D721Med (cell line): ENCODE measurements around the gene TFPT.

Experiments
- DNase-seq: peaks from one replicate; pipeline ENCODE4 v3.0.0; 2011; ENCODE audit warnings: low spot score; ENCODE audit not compliant: insufficient read length
- FAIRE-seq: peaks from 2 replicates; lab custom pipeline; 2011; peaks lifted over from hg19 to GRCh38; lab: Jason Lieb, UNC
- TF ChIP-seq, protein P1 (sequence below): IDR thresholded peaks from 2 replicates; pipeline ENCODE4 v1.5.1; 2012; ENCODE audit warnings: mild to moderate bottlenecking, control low read depth; ENCODE audit not compliant: insufficient read depth; ENCODE audit errors: missing control alignments

Gene TFPT

DNA sequence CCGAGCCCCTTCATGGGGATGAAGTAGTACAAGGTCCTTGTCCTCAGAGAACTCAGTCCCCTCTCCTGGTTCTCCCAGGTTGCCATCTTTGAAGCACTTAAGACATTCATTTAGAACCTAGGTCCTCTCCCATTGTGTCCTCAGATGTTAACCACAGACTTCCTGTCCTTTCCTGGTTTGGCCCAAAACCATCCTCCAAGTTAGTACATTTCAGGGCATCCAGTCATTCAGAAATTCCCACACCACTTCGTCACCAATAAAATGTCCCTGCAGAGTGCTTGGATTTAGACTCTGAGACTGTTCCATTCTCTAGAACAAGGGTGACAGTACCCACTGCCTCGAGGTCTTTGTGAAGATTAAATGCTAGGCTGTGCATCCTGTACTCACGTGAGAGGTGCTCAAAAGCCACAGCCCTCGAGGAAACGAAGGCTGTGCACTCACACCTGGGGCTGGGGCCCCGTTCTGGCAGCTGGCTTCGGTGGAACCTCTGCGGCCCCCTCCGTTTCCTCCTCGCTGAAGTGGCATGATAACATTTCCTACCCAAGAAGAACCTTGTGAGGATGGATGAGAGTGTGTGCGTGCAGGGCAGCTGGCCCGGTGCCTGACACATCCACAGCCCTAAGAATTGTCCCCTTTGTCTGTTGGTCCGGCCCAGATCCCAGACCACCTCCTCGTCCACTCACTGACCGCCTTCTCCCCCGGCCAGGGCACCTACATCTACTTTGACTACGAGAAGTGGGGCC lies 39.3 kb upstream of the TFPT start:
- DNase-seq (no peak), FAIRE-seq (no peak)
- TF ChIP-seq, protein P1, sequence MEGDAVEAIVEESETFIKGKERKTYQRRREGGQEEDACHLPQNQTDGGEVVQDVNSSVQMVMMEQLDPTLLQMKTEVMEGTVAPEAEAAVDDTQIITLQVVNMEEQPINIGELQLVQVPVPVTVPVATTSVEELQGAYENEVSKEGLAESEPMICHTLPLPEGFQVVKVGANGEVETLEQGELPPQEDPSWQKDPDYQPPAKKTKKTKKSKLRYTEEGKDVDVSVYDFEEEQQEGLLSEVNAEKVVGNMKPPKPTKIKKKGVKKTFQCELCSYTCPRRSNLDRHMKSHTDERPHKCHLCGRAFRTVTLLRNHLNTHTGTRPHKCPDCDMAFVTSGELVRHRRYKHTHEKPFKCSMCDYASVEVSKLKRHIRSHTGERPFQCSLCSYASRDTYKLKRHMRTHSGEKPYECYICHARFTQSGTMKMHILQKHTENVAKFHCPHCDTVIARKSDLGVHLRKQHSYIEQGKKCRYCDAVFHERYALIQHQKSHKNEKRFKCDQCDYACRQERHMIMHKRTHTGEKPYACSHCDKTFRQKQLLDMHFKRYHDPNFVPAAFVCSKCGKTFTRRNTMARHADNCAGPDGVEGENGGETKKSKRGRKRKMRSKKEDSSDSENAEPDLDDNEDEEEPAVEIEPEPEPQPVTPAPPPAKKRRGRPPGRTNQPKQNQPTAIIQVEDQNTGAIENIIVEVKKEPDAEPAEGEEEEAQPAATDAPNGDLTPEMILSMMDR, result no peak

DNA sequence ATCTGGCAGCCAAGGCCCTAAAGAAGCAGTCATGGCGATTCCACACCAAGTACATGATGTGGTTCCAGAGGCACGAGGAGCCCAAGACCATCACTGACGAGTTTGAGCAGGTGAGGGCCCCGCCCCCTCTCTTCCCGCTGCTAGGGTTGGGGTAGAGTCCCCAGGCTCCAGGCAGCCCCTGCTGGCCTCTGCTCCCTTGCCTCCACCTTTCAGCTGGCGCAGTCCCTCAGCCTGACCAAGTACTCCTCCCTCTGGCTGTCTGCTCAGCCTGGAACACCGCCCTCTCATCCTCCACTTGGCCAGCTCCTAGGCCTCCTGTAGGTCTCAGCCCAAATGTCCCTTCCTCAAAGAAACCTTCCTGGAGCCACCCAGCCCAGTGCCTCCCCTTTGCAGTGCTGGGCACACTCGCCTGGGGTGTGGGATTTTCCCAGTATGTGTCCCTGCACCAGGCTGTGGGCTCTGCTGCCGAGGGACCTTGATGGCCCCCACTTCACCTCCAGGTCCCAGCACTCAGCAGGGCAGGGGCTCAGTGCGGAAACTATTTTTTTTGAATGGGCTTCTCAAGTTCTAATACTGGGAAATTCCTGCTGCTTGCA lies 38.4 kb upstream of the TFPT start:
- TF ChIP-seq, protein P1, result no peak
- FAIRE-seq (no peak), DNase-seq (no peak)

DNA sequence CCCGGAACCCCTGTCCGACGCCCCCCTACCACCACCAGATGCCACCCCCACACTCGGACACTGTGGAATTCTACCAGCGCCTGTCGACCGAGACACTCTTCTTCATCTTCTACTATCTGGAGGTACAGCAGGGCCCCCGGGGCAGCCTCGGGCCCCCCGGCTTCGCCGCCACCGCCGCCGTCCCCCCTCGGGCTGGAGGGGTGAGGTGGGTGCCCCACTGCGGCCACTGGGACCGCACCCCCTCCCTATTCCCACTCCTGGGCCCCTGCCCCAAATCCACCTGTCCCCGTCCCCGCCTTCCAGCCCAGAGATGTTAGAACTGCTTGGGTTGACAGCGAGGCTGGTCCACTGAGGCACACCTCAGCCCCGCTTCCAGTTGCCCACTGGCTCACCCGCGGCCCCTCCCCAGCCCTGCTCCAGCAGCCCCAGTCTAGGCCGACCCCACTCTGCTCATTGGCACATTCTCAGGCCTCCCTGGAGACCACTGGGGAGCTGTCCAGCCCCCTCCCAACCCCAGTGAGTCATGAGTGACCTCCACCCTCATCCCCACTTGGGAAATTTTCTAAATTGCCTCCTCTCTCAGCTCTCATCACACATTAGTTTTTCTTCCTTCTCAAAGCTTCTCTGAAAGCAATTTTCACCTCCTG lies 37.5 kb upstream of the TFPT start:
- TF ChIP-seq, protein P1, result no peak
- FAIRE-seq (no peak), DNase-seq (no peak)

DNA sequence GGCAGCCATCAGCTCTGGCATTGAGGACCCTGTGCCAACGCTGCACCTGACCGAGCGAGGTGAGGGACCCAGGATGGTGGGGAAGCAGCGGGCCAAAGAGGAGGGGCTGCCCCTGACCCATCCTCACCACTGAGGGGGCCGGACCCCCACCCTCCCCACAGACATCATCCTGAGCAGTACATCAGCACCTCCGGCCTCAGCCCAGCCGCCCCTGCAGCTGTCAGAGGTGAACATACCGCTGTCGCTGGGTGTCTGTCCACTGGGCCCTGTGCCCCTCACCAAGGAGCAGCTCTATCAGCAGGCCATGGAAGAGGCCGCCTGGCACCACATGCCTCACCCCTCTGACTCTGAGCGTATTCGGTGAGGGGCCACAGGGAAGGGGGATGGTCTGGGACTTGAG lies 36.8 kb upstream of the TFPT start:
- DNase-seq (no peak), FAIRE-seq (no peak)
- TF ChIP-seq, protein P1, result no peak

DNA sequence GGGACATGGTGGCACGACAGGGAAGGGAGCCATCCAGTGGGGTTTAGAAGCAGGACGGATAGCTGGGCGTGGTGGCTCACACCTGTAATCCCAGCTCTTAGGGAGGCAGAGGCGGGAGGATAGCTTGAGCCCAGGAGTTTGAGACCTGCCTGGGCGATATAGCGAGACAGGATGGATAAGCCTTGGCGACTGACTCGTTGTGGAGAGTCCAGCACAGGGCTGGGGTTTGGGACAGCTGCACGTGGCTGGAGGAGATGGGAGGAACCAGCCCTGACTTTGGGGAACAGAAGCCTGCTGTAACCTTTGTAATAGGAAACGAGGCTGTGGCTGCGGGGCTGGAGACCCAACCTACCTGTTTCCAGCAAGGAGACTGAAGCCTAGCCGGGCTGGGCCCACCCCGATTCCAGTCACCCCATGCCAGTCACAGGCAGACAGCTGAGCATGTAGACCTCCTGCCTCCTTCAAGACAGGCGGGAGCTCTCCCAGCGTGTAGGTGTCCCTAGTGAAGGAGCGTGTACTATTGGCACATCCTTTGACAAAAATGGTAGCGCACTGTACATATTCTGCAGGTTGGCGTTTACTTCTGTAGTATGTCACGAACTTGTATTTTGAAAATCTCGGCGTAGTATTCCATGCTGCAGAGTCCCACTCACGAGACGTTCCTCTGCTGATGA lies 36.0 kb upstream of the TFPT start:
- DNase-seq (no peak), FAIRE-seq (no peak)
- TF ChIP-seq, protein P1, result no peak

DNA sequence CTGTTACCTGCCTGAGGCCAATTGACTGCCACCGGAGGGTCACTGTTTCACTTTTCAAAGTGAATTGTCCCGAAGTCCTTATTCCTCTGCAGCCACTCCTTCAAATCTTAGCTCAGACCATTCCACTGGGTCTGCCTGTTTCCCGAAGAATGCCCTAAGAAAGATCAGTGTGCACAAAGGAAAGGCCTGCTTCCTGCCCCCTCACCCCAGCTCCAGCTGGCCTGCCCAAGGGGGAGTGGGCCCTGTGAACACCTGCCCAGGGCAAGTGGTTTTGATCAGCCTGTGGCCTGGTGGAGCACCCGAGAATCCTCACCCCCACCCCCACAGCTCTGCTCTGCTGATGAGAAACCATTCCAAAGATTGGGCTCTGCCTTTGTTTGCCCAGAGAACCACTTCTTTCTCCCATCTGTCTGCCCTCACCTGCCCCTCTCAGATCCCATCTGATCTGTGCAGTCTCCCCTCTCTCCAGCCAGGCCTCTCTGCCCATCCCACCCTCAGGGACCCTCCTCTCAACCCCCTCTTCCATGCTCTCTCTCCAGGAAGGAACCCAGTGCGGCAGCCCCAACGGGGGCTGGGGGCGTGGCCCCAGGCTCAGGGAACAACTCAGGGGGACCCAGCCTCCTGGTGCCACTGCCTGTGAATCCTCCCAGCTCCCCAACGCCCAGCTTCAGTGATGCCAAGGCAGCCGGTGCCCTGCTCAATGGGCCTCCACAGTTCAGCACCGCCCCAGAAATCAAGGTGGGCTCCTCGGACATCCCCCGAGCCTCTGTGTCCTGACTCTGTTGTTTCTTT lies 33.8 kb upstream of the TFPT start:
- FAIRE-seq (no peak), DNase-seq (no peak)
- TF ChIP-seq, protein P1, result no peak
